GM23338 (cell line): ENCODE results near the gene RALGPS1. TPM values are rescaled to one million over a fixed set of nuclear protein-coding genes. Genes with fewer than 3 reads are reported as not detected.

Experiments
- ATAC-seq: fragments of 200-7000 bp; cut with Tn5 transposase; 3 replicates; pipeline ENCODE4 v1.9.1; 2020
- DNase-seq: peaks from one replicate; pipeline ENCODE4 v3.0.0-alpha.2; 2015; ENCODE audit warnings: low spot score
- H2AFZ ChIP-seq: fragments of 200-600 bp; sonication (generic); 2 replicates; pipeline ENCODE4 v1.8.0; 2016; ENCODE audit warnings: antibody characterized with exemption, mild to moderate bottlenecking, moderate library complexity
- H3F3A ChIP-seq: fragments of 200-600 bp; sonication (generic); replicated peaks from 2 replicates; pipeline ENCODE4 v1.8.0; 2017; ENCODE audit warnings: antibody characterized with exemption, mixed run types, low read depth
- H3K27ac ChIP-seq: fragments of 200-600 bp; sonication (generic); 2 replicates; pipeline ENCODE4 v1.6.1; 2016; ENCODE audit warnings: low read depth
- H3K27me3 ChIP-seq: fragments of 200-600 bp; sonication (generic); 2 replicates; pipeline ENCODE4 v1.8.0; 2016; ENCODE audit warnings: mild to moderate bottlenecking, mixed run types, moderate library complexity; ENCODE audit not compliant: insufficient read depth
- H3K36me3 ChIP-seq: fragments of 200-600 bp; sonication (generic); 2 replicates; pipeline ENCODE4 v1.8.0; 2016; ENCODE audit warnings: mild to moderate bottlenecking; ENCODE audit not compliant: insufficient read depth
- H3K4me1 ChIP-seq: fragments of 200-600 bp; sonication (generic); 2 replicates; pipeline ENCODE4 v1.8.0; 2016; ENCODE audit warnings: mild to moderate bottlenecking, moderate library complexity; ENCODE audit not compliant: insufficient read depth
- H3K4me2 ChIP-seq: fragments of 200-600 bp; sonication (generic); 2 replicates; pipeline ENCODE4 v1.7.1; 2017; ENCODE audit warnings: mixed run types
- H3K4me3 ChIP-seq: fragments of 200-600 bp; sonication (generic); 2 replicates; pipeline ENCODE4 v1.6.1; 2016; ENCODE audit warnings: mixed run types
- H3K79me2 ChIP-seq: fragments of 200-600 bp; sonication (generic); replicated peaks from 2 replicates; pipeline ENCODE4 v1.8.0; 2017; ENCODE audit warnings: mild to moderate bottlenecking; ENCODE audit not compliant: insufficient read depth
- H3K9me2 ChIP-seq: fragments of 200-600 bp; sonication (generic); 2 replicates; pipeline ENCODE4 v1.8.0; 2017; ENCODE audit not compliant: insufficient read depth
- H4K20me1 ChIP-seq: fragments of 200-600 bp; sonication (generic); replicated peaks from 2 replicates; pipeline ENCODE4 v1.8.0; 2017; ENCODE audit warnings: mild to moderate bottlenecking; ENCODE audit not compliant: insufficient read depth
- H3K27ac Mint-ChIP-seq: 2 replicates; pipeline ENCODE4 v1.8.0; 2020; ENCODE audit warnings: inconsistent platforms, mild to moderate bottlenecking, moderate library complexity, mixed read lengths
- H3K27me3 Mint-ChIP-seq: 3 replicates; pipeline ENCODE4 v1.8.0; 2022; ENCODE audit warnings: low read depth, mild to moderate bottlenecking, moderate library complexity, mixed read lengths, inconsistent platforms; ENCODE audit not compliant: insufficient read depth, poor library complexity
- H3K36me3 Mint-ChIP-seq: 3 replicates; pipeline ENCODE4 v1.8.0; 2021; ENCODE audit warnings: low read depth, mild to moderate bottlenecking, inconsistent platforms, moderate library complexity, mixed read lengths
- H3K4me1 Mint-ChIP-seq: 3 replicates; pipeline ENCODE4 v1.8.0; 2020; ENCODE audit warnings: mild to moderate bottlenecking, inconsistent platforms, mixed read lengths
- H3K4me3 Mint-ChIP-seq: 3 replicates; pipeline ENCODE4 v1.8.0; 2021; ENCODE audit warnings: moderate library complexity, mild to moderate bottlenecking, inconsistent platforms, mixed read lengths
- H3K9me3 Mint-ChIP-seq: 3 replicates; pipeline ENCODE4 v1.8.0; 2020; ENCODE audit warnings: moderate library complexity, mild to moderate bottlenecking, inconsistent platforms, mixed read lengths
- CREB1 ChIP-seq: fragments of 250-450 bp; sonication (Bioruptor Pico); IDR thresholded peaks from 2 replicates; pipeline ENCODE4 v1.5.0; 2020; ENCODE audit warnings: low read depth, mild to moderate bottlenecking, moderate library complexity
- EZH2 ChIP-seq: fragments of 200-600 bp; sonication (generic); IDR thresholded peaks from one replicate; pipeline ENCODE4 v1.8.0; 2017; ENCODE audit warnings: antibody characterized with exemption, mild to moderate bottlenecking, low read depth; ENCODE audit not compliant: unreplicated experiment
- EZH2phosphoT487 ChIP-seq: fragments of 200-600 bp; sonication (generic); IDR thresholded peaks from one replicate; pipeline ENCODE4 v1.8.1; 2018; ENCODE audit warnings: antibody characterized with exemption; ENCODE audit not compliant: unreplicated experiment
- JUNB ChIP-seq: IDR thresholded peaks from one replicate; pipeline ENCODE4 v1.6.1; 2016; ENCODE audit warnings: antibody characterized with exemption; ENCODE audit not compliant: unreplicated experiment
- NANOG ChIP-seq: IDR thresholded peaks from 2 replicates; pipeline ENCODE4 v1.6.1; 2016; ENCODE audit warnings: antibody characterized with exemption, borderline replicate concordance
- POLR2AphosphoS5 ChIP-seq: IDR thresholded peaks from 2 replicates; pipeline ENCODE4 v1.6.1; 2016; ENCODE audit warnings: antibody characterized with exemption, low read depth
- STAT1 ChIP-seq: IDR thresholded peaks from one replicate; pipeline ENCODE4 v1.6.1; 2016; ENCODE audit warnings: antibody characterized with exemption; ENCODE audit not compliant: unreplicated experiment
- ZNF114 ChIP-seq: fragments of 250-450 bp; sonication (Bioruptor Pico); IDR thresholded peaks from 2 replicates; pipeline ENCODE4 v1.5.0; 2020; ENCODE audit warnings: mild to moderate bottlenecking, moderate library complexity
- ZNF331 ChIP-seq: fragments of 250-450 bp; sonication (Bioruptor Pico); IDR thresholded peaks from 2 replicates; pipeline ENCODE4 v1.5.0; 2020; ENCODE audit warnings: low read depth, mild to moderate bottlenecking, moderate library complexity
- polyA plus RNA-seq: library from polyadenylated mRNA; unstranded; fragments of >200 nt; fragmentation: Nextera tagmentation; extraction: Ambion mirVana; gene quantifications from 2 replicates; pipeline ENCODE4 v1.2.1, GENCODE V29; 2016
- total RNA-seq: library from RNA; depleted of rRNA; stranded (reverse); fragments of >200 nt; shearing (Covaris generic); gene quantifications from 2 replicates; pipeline ENCODE4 v1.2.3, GENCODE V29; 2014
- TF ChIP-seq, protein P1 (sequence below), 2 experiments: fragments of 200-600 bp in 1 of 2; sonication (generic) in 1 of 2; conservative IDR thresholded peaks; 2 replicates each; pipeline versions ENCODE4 v1.5.1 to v1.6.1; 2016 to 2017; ENCODE audit warnings: antibody characterized with exemption in 2 of 2, low read depth in 2 of 2, mild to moderate bottlenecking in 2 of 2, moderate library complexity in 1 of 2

RALGPS1 gene
- total and polyA plus RNA-seq, 2 experiments from 2014 or later: 18.2 to 57.1 TPM

DNA sequence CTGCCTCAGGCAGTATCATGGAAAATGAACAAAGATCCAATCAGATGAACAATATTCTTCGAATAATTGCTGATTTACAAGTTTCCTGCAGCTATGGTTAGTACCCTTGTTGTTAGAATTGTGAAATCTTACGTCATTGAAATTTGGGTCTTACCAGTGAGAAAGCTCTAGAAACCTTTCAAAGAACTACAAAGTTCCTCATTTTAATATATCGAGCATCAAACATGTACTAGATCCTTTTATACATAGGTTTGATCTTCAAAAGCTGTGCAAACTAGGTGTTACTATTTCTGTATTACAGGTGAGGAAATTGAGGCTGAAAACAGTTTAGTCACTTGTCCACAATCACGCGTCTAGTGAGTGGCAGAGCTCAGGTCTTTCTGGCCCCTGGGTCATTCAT, 251.5 kb downstream of the RALGPS1 start:
- H3K4me2 ChIP-seq: no peak overlapping the region
- no peak for ATAC-seq
- TF ChIP-seq CREB1 (CRISPR knock-in tag) (no peak), JUNB (no peak), NANOG (no peak), STAT1 (no peak), ZNF114 (CRISPR knock-in tag) (no peak)

DNA sequence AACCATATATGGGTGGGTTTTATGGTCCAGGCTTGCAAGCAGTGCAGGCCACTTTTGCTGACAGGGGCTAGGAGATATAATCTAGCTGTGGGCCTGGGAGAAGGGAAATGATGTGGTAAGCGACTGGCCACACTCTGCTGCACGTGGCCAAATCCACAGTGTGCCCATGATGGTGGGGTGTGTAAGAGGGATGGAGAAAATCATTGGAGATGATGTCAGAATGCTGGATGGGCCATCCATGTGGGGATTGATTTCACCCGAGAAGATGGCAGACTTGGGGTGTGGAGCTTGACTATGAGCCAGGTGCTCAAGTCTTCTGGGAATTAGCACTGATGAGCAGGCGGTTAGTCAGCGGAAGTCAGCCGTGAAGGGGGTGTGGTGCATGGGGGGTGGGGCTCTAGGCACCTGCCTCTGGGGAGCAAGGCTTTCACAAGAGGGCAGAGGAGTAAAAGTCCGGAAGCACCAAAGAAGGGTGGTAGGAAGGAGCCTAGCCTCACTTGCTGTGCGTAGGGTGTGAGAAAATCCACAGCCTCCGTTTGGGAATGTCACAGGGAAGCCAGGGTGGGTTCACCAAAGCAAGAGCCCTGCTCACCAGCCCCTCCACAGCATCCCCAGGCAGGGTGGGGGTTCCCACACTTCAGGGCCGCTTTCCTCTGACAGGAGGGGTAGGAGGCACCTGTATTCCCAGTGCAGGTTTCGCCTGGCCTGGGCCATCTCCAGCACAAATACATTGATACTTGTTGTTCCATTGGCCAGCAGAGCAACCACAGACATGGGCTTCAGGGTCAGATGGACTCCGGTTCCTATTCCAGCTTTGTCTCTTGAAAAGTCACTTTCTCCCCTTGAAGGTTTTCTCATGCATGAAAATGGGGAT, 252.3 kb downstream of the RALGPS1 start:
- TF ChIP-seq STAT1: no peak
- no peak for TF ChIP-seq CREB1 (CRISPR knock-in tag)
- TF ChIP-seq, protein P1, sequence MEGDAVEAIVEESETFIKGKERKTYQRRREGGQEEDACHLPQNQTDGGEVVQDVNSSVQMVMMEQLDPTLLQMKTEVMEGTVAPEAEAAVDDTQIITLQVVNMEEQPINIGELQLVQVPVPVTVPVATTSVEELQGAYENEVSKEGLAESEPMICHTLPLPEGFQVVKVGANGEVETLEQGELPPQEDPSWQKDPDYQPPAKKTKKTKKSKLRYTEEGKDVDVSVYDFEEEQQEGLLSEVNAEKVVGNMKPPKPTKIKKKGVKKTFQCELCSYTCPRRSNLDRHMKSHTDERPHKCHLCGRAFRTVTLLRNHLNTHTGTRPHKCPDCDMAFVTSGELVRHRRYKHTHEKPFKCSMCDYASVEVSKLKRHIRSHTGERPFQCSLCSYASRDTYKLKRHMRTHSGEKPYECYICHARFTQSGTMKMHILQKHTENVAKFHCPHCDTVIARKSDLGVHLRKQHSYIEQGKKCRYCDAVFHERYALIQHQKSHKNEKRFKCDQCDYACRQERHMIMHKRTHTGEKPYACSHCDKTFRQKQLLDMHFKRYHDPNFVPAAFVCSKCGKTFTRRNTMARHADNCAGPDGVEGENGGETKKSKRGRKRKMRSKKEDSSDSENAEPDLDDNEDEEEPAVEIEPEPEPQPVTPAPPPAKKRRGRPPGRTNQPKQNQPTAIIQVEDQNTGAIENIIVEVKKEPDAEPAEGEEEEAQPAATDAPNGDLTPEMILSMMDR (conservative IDR thresholded peaks at IDR 0.05; ENCODE audit: low read depth in 2 of 2): no peak
- no peak for TF ChIP-seq ZNF331 (CRISPR knock-in tag)
- TF ChIP-seq POLR2AphosphoS5: no peak
- TF ChIP-seq EZH2phosphoT487: no peak
- TF ChIP-seq EZH2: no peak
- Mint-ChIP-seq H3K27me3 (peaks cover 4% of the 10 kb centered on the region), H3K4me1 (peaks cover 27% of the 10 kb centered on the region), H3K27ac (no peak overlapping the region), H3K36me3 (no peaks in the 10 kb centered on the region), H3K4me3 (no peak overlapping the region), H3K9me3 (no peaks in the 10 kb centered on the region)
- Histone ChIP-seq H3K4me3 (no peak overlapping the region), H3K27ac (no peak overlapping the region), H3K9me2 (no peaks in the 10 kb centered on the region), H3K27me3 (no peaks in the 10 kb centered on the region), H3K4me2 (no peak overlapping the region), H2AFZ (no peak overlapping the region), H3F3A (no peaks in the 10 kb centered on the region), H3K36me3 (no peaks in the 10 kb centered on the region), H4K20me1 (no peaks in the 10 kb centered on the region; the same call in 1 of the 2 replicates), H3K4me1 (peaks cover 5% of the 10 kb centered on the region; the same call in 1 of the 2 replicates), H3K79me2 (no peaks in the 10 kb centered on the region)
- no peak for DNase-seq
- no peak; the same call in 2 of the 3 replicates for ATAC-seq

More for the DNA sequence above, 251.5 kb downstream of the RALGPS1 start:
- no peaks in the 10 kb centered on the region for H3F3A ChIP-seq
- Mint-ChIP-seq H3K36me3 (no peaks in the 10 kb centered on the region), H3K27me3 (peaks cover 5% of the 10 kb centered on the region), H3K4me1 (peaks cover 27% of the 10 kb centered on the region), H3K9me3 (no peaks in the 10 kb centered on the region), H3K4me3 (no peak overlapping the region), H3K27ac (no peak overlapping the region)
- no peak overlapping the region for H3K4me3 ChIP-seq
- H3K4me1 ChIP-seq: peaks cover 5% of the 10 kb centered on the region; the same call in 1 of the 2 replicates
- no peaks in the 10 kb centered on the region for H3K36me3 ChIP-seq
- no peaks in the 10 kb centered on the region for H3K27me3 ChIP-seq
- no peaks in the 10 kb centered on the region for H3K79me2 ChIP-seq
- DNase-seq: no peak
- H2AFZ ChIP-seq: no peak overlapping the region
- no peaks in the 10 kb centered on the region for H3K9me2 ChIP-seq
- H3K27ac ChIP-seq: no peak overlapping the region
- no peaks in the 10 kb centered on the region; the same call in 1 of the 2 replicates for H4K20me1 ChIP-seq
